ENCODE results near the gene EGFLAM. TPM values are rescaled to one million over a fixed set of nuclear protein-coding genes. Genes with fewer than 3 reads are reported as not detected.

Gene EGFLAM
- total and polyA plus RNA-seq, 10 of the 15 experiments (the other 5 are each of a cell fraction or from before 2014, with no cell fraction given), result 0.37 TPM; not detected in 9

- Histone ChIP-seq H3K36me3 (ENCODE audit: control insufficient read depth in 2 of 2, insufficient read depth in 2 of 2, low read length in 1 of 2) (no peaks in the 10 kb centered on the region), H3K79me2 (ENCODE audit: control insufficient read depth, insufficient read depth, low read length) (no peaks in the 10 kb centered on the region), H3K4me1 (ENCODE audit: control insufficient read depth, insufficient read depth, low read length) (no peaks in the 10 kb centered on the region), H3K9ac (ENCODE audit: control insufficient read depth, insufficient read depth, low read length) (no peak overlapping the region), H3K27ac (ENCODE audit: control insufficient read depth, insufficient read depth) (no peak overlapping the region), H3K4me3 (no peak overlapping the region), H4K20me1 (ENCODE audit: control insufficient read depth, insufficient read depth) (no peaks in the 10 kb centered on the region), H3K4me2 (ENCODE audit: control insufficient read depth, insufficient read depth) (no peak overlapping the region), H3K27me3 (replicated peaks in 1 of 2; ENCODE audit: control insufficient read depth in 2 of 2, insufficient read depth in 2 of 2, low read length in 1 of 2) (peaks cover 0 to 2% of the 10 kb centered on the region in 2 experiments; a peak in 1 of 4 replicates), H3K9me3 (replicated peaks; ENCODE audit: control insufficient read depth, insufficient read depth, low read length) (no peaks in the 10 kb centered on the region), H2AFZ (ENCODE audit: control insufficient read depth, low read depth, low read length) (no peak overlapping the region)
- intact Hi-C loops (cut with micrococcal nuclease; ENCODE audit: unreplicated experiment), result no loop called here
- ATAC-seq, result no peak
- ChIA-PET RAD21 (ENCODE audit: unreplicated experiment) (no interaction called here), SMC1A (ENCODE audit: uncharacterized antibody, unreplicated experiment) (no interaction called here), POLR2A (no interaction called here), CTCF (interaction anchor here (1.2 kb wide), 1 partner anchor 37 kb away, joined by 7 read pairs; no protein-coding TSS in a partner anchor)
- no peak for FAIRE-seq
- in situ Hi-C loops (cut with MboI), result no loop called here
- BruUV-seq (replicated peaks), result no TSS peak
- DNase-seq (ENCODE audit: low read depth, low spot score), result no peak
- WGBS (ENCODE audit: insufficient coverage, insufficient replicate concordance, low lambda C conversion rate, missing lambda C conversion rate), result 31% methylated on average over 3 of the region's 3 CpGs
- no peak for TF ChIP-seq FOXM1 (IDR thresholded peaks at IDR 0.05; ENCODE audit: low read depth, low read length)
- TF ChIP-seq EGR1 (IDR thresholded peaks at IDR 0.05; ENCODE audit: borderline replicate concordance in 1 of 2, low read depth in 2 of 2, low read length in 2 of 2), result no peak
- TF ChIP-seq MEF2B (IDR thresholded peaks at IDR 0.05; ENCODE audit: partially characterized antibody, poor library complexity, severe bottlenecking), result no peak
- TF ChIP-seq CHD4 (IDR thresholded peaks at IDR 0.05), result no peak
- no peak for TF ChIP-seq ZNF384 (IDR thresholded peaks at IDR 0.05; ENCODE audit: borderline replicate concordance, low read depth, low read length)
- no peak for TF ChIP-seq ZBTB33 (IDR thresholded peaks at IDR 0.05)
- no peak for TF ChIP-seq GATAD2B (conservative IDR thresholded peaks at IDR 0.05; ENCODE audit: low read depth)
- TF ChIP-seq SIN3A (IDR thresholded peaks at IDR 0.05; ENCODE audit: low read depth, low read length), result no peak
- no peak for TF ChIP-seq MYC (IDR thresholded peaks at IDR 0.05; ENCODE audit: insufficient read depth, insufficient read length, insufficient replicate concordance, low read length, severe bottlenecking)
- no peak for TF ChIP-seq CHD2 (IDR thresholded peaks at IDR 0.05; ENCODE audit: borderline replicate concordance, low read depth, low read length)
- no peak for TF ChIP-seq NR2C2 (IDR thresholded peaks at IDR 0.05; ENCODE audit: borderline replicate concordance, control insufficient read depth, insufficient read length, low read depth)
- TF ChIP-seq BCLAF1 (IDR thresholded peaks at IDR 0.05), result no peak
- no peak for TF ChIP-seq ATF7 (IDR thresholded peaks at IDR 0.05; ENCODE audit: low read depth)
Measured at GRCh38 chr5:38478878-38479277, 220.5 kb downstream of the EGFLAM start.

Data from GM12878 (cell line).